ENCODE measurements around the gene HGF. TPM values are rescaled to one million over a fixed set of nuclear protein-coding genes. Genes with fewer than 3 reads are reported as not detected.
A peak's percentile ranks its signal among the peaks of the same experiment; 100 is the strongest.
"Not testable (repeated sequence)": the region's sequence is repeated elsewhere in the genome, so short reads cannot be mapped to it uniquely, and the experiment has no call there.

Gene HGF
- 5.9 TPM for total RNA-seq

DNA sequence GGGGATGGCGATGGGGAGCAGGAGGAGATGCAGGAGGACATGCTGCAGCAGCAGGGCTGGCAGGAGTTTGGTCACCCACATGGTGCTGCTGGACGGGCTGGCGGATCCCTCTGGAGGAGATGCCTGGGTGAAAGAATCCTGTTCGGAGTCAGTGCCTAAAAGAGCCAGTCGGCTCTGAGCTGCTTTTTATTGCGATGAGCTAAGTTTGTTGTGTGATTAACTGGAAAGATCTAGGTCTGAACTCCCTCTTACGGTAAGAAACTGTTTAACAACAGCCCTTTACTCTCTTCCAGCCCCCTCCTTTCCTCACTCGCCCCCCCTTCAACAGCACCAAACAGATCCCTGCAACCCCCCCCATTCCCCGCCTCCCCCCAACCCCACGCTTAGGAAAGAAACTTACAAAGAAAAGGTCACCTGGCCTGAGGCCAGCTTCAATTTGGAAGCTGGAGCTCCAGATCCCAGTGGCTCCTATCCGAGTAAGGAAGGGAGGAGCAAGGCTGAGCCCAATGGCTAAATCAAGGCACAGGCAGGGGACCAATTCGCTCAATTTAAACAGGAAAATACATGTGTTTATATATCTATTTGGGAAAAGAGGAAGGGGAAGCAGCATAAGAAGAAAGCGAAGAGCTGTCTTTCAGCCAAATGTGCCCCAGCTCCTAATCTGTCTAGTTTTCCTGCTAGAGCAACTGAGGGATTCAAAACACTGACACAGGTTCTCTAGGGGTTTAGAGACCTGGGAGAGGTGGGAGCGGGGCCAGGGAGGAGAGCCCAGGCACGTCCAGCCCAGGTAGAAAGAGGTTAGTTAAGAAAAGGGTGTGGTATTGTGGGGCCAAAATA, at the start of gene HGF:
Gene HGF (minus strand): TSS at position 157 of the 837 bp plus-strand sequence. CDS start 76 bp downstream, at position 81.
- DNase-seq, result peak; percentile 19

DNA sequence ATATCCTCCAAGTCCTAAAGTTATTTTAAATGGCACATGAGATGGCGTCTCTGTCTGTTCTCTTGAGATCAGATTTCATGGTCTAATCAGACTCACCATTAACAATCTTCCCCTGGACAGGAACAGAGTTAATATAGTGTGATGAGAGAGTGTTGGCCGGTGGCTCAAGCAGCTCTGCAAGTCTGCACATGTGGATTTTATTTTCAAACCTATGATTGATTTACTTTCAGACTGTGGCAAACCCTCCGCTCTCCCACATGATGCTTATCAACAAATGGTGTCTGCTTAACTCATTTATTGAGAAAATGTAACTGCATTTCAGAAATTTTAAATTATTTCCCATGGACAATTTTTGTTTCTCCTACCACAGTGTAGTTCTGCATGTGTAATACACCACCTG, 46.5 kb upstream of the HGF start:
- DNase-seq, result no peak

DNA sequence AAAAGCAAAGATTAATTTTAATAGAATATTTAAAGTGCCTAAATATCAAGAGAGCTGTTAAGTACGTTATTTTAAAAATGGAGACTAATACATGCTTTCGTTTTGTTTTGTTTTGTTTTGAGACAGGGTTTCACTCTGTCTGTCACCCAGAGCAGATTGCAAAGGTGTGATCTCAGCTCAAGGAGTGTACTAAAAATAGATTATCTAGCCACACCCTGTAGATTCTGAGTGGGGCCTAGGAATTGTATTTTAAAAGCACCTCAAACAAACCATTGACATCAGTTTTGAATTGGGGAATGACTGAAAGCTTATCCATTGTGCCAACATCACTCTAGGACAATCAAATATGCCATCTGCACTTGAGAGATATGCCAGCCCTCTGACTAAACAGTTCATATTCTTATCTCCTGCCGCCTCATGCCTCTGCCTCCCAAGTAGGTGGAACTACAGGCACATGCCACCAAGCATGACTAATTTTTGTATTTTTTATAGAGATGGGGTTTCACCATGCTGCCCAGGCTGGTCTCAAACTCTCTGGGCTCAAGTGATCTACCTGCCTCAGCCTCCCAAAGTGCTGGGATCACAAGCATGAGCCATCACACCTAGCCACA, 43.1 kb upstream of the HGF start:
- DNase-seq, result not testable (repeated sequence)

DNA sequence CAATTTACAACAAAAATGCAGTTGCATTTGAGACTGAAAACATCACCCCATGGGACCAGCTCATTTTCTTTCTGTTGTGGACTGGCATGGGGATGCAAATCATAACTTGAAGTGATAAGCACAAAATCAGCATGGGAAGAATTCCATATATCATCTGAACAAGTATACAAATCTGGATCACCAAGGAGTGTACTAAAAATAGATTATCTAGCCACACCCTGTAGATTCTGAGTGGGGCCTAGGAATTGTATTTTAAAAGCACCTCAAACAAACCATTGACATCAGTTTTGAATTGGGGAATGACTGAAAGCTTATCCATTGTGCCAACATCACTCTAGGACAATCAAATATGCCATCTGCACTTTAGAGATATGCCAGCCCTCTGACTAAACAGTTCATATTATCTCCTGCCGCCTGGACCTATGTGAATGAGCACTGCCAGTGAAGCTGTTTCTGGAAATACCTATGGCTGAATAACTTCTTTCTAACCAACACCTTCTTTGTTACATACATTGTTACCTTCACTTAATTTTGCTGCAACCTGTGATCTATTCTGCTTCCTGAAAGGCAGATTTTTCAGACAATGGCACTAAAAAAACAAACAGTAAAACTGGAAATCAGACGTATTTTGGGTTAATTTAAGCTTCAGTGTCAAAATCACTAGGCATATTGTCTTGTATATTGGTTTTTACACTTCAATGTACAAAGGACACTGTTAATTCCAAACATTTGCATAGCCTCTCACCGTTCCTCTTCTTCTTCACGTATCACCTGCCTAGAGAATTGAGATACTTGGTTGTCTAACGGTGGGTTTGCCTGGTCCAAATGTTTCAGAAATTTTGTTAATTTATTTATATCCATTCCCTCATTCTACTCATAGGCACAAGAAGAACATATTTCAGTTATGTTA, 42.4 kb upstream of the HGF start:
- no peak for DNase-seq

DNA sequence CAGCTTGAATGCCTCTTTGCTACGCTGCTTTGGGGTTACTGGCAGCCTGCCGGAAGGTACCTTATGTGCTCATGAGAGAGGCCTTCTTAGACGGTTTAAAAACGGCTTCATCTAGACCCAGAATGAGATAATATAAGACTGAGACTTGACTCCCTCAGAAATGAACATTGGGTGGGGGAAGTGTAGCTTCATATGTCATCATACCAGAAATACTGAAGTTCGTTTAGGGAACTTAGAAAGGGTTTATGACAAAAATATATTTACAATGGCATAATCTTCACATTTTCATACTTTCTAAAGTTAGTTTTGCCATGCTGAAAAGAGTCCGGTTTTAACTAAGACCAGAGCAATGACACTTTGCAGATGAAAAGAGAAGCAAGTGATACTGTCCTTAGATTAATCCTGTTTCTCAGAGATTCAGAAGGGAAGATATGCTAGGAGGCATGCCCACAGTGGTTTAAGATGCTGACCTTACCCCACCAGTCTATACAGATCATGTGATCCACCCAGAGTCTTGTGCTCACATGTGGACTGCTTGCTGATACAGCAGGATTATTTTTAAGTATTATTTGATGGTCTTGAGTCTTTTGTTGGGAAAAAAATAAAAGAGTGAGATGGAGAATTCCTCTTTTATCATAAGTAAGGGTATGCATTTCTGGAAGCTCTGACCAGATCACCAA, 40.8 kb upstream of the HGF start:
- DNase-seq, result no peak

DNA sequence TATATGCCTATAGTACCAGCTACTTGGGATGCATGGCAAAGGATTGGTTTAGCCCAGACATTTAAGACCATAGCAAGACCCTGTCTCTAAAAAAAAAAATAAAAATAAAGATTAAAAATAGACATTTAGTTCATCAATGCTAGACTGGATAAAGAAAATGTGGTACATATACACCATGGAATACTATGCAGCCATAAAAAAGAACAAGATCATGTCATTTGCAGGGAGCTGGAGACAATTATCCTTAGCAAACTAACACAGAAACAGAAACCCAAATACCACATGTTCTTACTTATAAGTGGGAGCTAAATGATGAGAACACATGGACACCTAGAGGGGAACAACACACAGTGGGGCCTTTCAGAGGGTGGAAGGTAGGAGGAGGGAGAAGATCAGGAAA, 38.5 kb upstream of the HGF start:
- not testable (repeated sequence) for DNase-seq

DNA sequence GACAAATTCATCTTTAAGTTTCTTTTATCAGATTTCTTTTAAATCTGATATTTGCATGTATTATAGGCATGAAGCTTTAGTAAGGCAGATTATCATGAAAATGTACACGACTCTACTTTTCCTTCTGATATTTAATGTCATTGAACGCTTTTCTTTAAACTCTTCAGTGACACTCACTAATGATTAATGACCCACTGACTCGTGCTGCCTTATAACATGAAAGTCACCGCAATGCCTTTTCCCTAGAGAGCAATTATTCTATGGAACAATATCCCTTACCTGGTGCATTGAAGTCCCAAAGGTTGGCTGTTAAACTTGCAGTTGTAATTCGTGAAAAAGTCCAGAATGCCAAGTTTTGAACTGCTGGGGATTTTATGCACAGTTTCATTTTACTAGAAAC, 33.4 kb upstream of the HGF start:
- DNase-seq, result no peak

DNA sequence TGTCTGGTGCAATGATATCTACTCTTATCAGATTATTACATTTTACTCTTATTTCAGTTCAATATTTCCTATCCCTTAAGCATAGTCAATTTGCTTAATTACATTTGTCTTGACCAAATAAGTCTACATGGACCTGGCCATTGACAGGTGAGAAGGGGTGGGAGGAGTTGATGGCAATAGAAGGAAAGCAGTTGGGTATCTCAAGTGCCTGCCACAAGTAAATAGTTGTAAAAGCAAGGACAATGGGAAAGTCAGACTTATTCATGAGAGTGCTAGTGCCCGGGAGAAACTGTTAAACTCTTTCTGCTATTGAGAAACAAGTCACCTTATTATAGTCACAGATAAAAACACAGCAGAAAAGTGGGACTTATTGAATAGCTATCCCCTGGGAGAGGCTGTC, 32.4 kb upstream of the HGF start:
- no peak for DNase-seq

DNA sequence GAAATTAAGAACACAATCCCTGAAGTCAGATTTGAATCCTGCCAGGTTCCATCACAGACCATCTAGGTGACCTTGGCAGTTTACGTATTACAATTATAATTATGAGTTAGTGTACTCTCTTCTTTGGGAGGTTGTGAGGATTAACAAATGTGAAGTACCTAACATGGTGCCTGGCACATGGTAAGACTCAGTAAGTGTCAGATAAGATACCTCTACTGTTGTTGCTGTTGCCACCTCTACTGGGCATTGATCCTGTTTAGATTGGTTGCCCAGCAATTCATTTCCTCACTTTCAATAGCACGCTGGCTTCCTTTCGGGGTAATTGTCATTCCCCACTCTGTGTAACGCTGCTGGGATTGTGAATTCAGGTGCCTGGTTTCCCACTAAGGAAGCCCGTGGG, 31.7 kb upstream of the HGF start:
- no peak for DNase-seq

DNA sequence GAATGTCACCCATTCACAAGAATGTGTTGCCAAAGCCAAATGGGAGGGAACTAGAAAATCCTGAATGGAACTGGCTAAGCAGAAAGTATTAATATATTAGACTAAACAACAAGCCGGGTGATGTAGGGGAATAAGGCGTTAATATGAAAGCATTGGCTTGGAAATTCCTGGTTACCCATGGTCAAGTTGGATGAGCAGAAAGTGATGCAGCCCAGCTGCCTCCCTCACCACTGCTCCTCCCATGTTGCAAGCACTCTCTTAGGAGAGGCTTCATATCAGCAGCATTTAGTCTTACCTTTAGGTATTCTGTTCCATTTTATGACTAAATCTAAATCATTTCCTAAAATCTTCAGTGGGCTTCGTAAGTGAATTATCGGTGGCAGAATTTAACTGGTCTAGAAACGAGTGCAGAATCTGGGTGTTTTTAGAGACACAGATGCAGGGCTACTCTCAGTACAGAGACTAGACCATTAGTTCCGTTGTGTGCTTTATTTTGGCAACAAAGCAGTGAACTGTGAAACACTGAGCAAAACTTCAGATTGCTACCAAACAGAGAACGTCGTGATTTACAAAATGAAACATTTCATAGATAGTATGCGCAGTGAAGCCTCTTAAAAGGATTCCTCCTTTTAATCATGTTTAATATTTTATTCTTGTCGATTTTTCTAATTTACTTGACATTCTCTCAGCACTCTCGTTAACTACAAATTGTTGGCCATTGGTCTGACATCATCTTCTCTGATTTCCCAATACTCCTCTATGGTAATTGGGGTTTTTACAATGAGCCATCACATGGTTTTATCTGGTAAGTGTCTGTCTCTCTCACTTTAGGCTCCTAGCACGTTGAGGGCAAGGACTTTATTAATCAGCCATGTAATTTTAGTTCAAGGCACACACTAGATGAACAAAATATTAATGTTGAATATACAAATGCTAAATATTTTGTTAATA, 22.0 kb upstream of the HGF start:
- DNase-seq, result no peak

DNA sequence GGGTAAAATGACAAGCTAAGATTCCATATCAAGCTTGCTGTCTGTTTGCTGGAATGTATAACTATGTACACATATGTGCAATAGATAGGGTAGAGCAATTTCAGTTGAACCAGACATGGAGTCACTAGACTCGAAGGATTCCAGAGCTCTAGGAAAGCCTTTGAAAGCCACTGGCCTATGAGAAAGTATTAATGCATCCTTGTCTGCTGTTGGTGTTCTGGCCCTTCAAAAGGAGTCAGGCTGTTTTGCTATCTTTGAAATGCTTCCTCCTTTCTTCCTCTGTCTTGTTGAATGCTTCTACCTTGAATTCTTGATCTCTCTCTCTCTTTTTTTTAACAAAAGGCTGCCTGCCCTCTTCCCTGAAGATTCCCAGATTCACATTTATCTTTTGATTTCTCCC, 20.8 kb upstream of the HGF start:
- DNase-seq, result no peak

DNA sequence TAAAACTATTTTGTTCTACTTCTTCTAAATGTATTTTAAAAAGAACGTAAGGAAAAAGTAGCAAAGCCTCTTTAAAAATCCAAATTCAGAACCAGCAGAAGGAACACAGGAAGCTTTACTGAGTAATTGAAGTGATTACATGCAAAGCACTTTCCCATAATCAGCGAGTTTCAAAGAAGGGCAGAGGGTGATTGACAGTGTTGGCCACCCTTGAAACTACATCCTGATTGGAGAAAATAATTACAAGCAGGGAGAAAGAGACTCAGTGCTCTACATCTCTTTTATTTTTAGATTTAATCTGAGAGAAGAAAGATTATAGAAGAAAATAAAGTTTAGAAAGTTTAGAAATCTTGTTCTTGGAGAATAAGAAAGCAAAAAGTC, 20.3 kb upstream of the HGF start:
- DNase-seq, result no peak

DNA sequence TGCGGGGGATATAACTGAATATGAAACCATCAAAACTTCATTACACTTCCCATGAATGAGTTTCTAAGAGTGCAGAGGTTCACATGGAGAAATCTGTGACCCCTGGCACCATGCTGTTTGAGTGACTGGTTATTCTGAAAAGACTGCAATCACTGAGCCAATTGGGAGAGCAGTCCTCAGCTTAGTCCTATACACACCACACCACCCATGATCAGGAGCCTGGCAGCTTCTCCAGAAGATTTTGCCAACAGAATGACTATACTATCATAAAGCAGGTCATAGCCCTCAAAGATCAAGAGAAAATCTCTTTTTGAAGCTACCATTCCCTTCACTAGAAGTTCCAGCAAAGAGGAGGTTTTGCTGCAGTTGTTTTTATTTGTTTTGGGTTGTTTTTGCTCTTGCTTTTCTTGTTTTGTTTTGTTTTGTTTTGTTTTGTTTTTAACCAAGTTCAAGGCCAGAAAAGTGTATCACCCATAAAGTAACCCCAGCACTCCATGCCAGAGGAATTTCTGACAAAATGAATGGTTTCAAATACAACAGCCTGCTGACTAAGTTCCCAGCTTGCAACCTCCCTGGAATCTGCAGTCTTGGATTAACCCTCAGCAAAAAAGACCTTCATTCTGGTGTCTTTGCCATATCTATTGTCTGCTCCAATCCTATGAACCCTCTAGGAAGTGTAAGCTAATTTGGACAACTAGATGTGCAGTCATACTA, 19.7 kb upstream of the HGF start:
- DNase-seq, result no peak

DNA sequence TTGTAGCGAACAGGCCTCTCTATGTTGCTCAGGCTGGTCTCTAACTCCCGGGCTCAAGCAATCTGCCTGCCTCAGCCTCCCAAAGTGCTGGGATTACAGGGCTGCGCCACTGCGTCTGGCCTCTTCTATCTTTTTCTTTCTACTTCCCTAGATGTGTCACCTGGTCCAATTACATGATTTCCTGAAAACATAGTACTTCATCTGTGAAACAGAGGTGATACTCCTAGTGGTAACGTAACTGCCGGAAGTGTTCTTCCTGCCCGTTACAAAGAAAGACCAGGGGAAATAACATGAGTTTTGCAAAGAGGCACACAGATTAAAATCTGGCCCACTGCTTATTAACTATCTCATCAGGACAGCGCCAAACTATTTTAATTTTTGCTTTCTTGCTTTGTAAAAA, 18.4 kb upstream of the HGF start:
- DNase-seq, result no peak

DNA sequence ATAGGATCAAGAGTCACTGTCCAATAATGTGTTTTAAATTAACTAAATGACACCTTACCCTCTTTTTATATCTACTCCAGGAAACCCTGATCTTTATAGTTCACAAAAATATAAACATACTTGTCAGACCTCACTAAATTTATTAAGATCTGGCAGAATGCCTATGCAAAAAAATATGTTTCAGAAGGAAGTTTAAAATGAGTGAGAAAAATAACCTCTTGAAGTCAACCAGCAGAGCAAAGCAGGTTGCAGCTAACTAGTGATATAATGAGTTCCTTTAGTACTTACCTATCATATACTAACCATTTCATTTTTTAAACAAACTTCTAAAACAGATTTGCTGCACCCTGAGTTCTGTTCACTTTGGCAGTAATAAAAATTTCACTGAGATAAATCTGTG, 14.0 kb upstream of the HGF start:
- no peak for DNase-seq

DNA sequence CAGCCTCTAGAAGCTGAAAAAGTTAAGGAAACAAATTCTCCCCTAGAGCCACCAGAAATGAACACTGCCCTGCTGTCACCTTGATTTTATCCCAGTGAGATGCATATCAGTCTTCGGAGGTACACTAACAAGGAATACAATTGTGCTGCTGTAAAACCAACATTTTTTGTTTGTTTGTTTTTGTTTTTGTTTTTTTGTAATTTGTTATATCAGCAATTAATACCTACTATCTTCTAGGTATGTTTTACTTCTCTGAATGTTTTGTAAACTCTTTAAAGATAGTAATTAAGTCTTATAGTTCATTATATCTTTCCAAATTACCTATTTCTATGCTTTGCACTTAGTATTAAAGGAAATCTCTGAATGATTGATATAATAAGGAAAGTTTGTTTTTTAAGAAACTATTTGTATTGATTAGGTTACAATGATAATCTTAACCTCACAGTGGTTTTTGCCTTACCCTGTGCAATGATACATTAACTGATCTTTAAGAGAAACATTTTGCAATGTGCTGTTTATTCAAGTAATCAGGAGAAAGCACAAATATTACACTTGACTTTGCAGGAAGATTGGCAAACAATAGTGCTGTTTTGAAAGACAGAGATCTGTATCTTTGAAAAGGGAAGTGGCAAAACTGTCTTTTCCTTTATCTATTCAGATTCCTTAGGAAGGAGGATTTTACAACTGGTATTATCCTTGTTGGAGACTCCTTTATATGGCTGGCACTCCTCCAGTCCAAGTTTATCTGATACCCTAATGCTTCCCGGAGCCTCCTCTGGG, 11.3 kb upstream of the HGF start:
- no peak for DNase-seq

DNA sequence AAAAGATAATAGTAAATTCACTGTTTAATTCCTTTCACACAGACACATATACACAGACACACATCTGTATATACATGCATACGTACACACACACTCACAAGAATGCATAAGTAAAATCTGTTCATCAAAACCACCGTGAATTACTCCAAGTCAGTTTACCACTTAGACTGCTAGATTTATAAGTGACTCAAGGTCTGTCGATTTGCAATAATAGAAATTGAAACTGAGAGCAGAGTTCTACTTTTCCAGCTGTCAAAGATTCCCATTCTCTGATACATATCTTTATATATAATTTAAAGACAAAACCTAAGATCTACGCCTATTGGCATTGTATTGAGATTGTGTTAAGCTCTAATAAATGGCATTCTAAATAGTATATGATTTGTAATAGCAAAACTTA, 9.9 kb upstream of the HGF start:
- DNase-seq, result no peak

DNA sequence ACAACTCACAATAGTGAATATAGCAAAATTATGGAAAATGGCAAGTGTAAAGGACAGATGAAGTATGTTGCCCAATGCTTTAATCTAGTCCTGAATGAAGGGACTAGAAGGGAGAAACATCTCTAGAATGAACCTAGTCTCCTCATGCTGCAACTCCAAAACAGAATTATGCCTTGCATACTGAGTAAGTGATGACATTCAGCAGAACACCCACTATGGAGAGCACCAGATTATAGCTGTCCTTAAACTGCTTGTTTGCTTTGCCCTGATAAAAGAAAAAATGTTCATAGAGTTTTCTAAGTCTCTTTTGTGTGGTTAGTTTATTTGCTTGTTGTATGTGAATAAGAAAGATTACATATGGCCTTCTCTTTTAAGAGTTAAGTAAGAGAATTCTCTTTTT, 7.8 kb upstream of the HGF start:
- no peak for DNase-seq

DNA sequence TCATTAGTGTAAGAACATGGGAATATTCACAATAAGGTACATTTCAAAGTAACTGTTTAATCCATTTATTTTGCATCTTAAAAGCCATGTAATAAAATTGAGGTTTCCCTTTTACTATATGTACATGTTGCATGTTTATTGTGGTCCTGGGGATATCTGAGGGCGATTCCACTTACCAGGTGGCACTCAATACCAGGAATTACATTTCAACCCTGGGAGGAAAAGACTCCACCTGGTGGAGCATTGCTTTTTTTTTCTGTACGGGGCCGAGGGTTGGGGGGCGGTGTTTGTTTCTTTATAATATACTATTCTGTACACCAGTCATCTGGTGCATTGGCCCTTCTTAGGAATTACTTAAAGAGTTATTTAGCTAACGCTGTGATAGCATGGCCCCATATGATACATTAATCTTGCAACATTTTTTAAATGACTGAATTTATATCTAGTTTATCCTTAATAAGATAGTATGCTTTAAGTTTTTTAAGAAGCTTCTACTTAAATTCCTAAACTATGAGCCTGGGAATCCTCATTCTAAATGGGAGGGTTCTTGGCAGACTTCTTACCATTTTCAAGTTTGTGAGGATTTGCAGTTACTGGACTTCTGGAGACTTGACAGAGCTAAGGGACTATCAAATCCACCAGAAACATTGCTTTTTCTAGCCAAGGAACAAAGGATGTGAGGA, 7.2 kb upstream of the HGF start:
- DNase-seq, result no peak
